ENCODE data around the gene RBM47. TPM values are rescaled to one million over a fixed set of nuclear protein-coding genes. Genes with fewer than 3 reads are reported as not detected.
"Not testable (repeated sequence)": the region's sequence is repeated elsewhere in the genome, so short reads cannot be mapped to it uniquely, and the experiment has no call there.

The RBM47 gene
- polyA plus RNA-seq, 4 donors: 79.7 to 96.0 (median 82.0) TPM

GRCh38 chr4:40455340-40455902 lies 174.2 kb downstream of the RBM47 start:
- DNase-seq (ENCODE audit: low read depth in 4 of 4, low spot score in 2 of 4): no peak

- no peak for DNase-seq (ENCODE audit: low read depth in 4 of 4, low spot score in 2 of 4)
These were observed 174.8 kb downstream of the RBM47 start for GRCh38 chr4:40454816-40455215.

GRCh38 chr4:40453912-40454311 lies 175.8 kb downstream of the RBM47 start:
- no peak for DNase-seq (ENCODE audit: low read depth in 4 of 4, low spot score in 2 of 4)

GRCh38 chr4:40448875-40449274 lies 180.8 kb downstream of the RBM47 start:
- DNase-seq (ENCODE audit: low read depth in 4 of 4, low spot score in 2 of 4): no peak

- no peak for DNase-seq (ENCODE audit: low read depth in 4 of 4, low spot score in 2 of 4)
These were observed 182.8 kb downstream of the RBM47 start for GRCh38 chr4:40446839-40447238.

GRCh38 chr4:40446261-40446750 lies 183.4 kb downstream of the RBM47 start:
- DNase-seq (ENCODE audit: low read depth in 4 of 4, low spot score in 2 of 4): not testable (repeated sequence)

GRCh38 chr4:40445671-40446070 lies 184.0 kb downstream of the RBM47 start:
- no peak for DNase-seq (ENCODE audit: low read depth in 4 of 4, low spot score in 2 of 4)

GRCh38 chr4:40441430-40441829 lies 188.2 kb downstream of the RBM47 start:
- DNase-seq (ENCODE audit: low read depth in 4 of 4, low spot score in 2 of 4): no peak

GRCh38 chr4:40439519-40439918 lies 190.1 kb downstream of the RBM47 start:
- DNase-seq (ENCODE audit: low read depth in 4 of 4, low spot score in 2 of 4): no peak

GRCh38 chr4:40438384-40439026 lies 191.2 kb downstream of the RBM47 start:
- DNase-seq (ENCODE audit: low read depth in 4 of 4, low spot score in 2 of 4): no peak

GRCh38 chr4:40437741-40438383 lies 191.8 kb downstream of the RBM47 start:
- no peak for DNase-seq (ENCODE audit: low read depth in 4 of 4, low spot score in 2 of 4)

GRCh38 chr4:40435306-40435705 lies 194.4 kb downstream of the RBM47 start:
- DNase-seq (ENCODE audit: low read depth in 4 of 4, low spot score in 2 of 4): not testable (repeated sequence)

GRCh38 chr4:40434126-40434687 lies 195.5 kb downstream of the RBM47 start:
- peak in 1 of 4 donors; percentile 19 for DNase-seq (ENCODE audit: low read depth in 4 of 4, low spot score in 2 of 4)

- no peak for DNase-seq (ENCODE audit: low read depth in 4 of 4, low spot score in 2 of 4)
These were observed 197.2 kb downstream of the RBM47 start for GRCh38 chr4:40432504-40432903.

GRCh38 chr4:40427871-40428270 lies 201.8 kb downstream of the RBM47 start:
- not testable (repeated sequence) for DNase-seq (ENCODE audit: low read depth in 4 of 4, low spot score in 2 of 4)

- no peak for DNase-seq (ENCODE audit: low read depth in 4 of 4, low spot score in 2 of 4)
These were observed 202.5 kb downstream of the RBM47 start for GRCh38 chr4:40427128-40427527.

GRCh38 chr4:40425799-40426574 lies 203.7 kb downstream of the RBM47 start:
- no peak for DNase-seq (ENCODE audit: low read depth in 4 of 4, low spot score in 2 of 4)

GRCh38 chr4:40423735-40424134 lies 205.9 kb downstream of the RBM47 start:
- DNase-seq (ENCODE audit: low read depth in 4 of 4, low spot score in 2 of 4): no peak

- no peak for DNase-seq (ENCODE audit: low read depth in 4 of 4, low spot score in 2 of 4)
These were observed 207.6 kb downstream of the RBM47 start for GRCh38 chr4:40421839-40422708.
